ENCODE measurements around the gene OXCT1. TPM values are rescaled to one million over a fixed set of nuclear protein-coding genes. Genes with fewer than 3 reads are reported as not detected.

Gene OXCT1
- total and polyA plus RNA-seq, 9 of the 15 experiments (the other 6 are each of a cell fraction or from before 2014, with no cell fraction given): 24.7 to 61.2 (median 41.9) TPM

DNA sequence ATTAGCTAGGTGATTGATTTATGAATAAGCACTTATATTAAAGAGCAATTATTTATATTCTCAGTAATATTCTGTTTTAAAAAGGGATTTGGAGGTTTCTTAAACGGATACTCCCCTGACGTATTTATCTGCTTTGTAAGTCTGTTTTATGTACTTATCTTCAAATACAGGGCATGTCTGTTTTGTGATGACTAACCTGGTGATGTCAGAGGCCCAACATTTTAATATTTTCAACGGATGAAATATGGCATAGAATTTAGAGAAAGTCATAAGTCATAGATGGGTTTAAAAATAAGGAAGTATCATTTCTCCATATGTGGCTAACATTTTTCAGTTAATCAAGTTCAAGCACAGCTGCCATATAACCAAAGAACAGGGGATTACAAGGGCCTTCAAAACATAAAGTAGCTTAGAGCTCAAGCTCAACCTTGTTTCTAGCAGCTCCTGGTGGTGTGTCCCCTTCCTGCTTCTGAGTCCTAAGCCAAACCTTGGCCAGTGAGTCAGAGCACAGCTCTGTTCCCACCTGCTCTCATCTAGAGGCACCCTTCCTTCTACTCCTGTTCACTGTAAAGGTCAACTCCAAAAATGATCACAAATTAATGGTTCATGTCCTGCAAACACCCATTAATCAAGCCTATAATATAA, 131.4 kb downstream of the OXCT1 start (continued):
- TF ChIP-seq ZNF696 (CRISPR knock-in tag; conservative IDR thresholded peaks at IDR 0.05): no peak
- TF ChIP-seq CHD4 (IDR thresholded peaks at IDR 0.05; ENCODE audit: insufficient read depth, insufficient replicate concordance, low read depth, low read length, poor library complexity, severe bottlenecking): no peak

DNA sequence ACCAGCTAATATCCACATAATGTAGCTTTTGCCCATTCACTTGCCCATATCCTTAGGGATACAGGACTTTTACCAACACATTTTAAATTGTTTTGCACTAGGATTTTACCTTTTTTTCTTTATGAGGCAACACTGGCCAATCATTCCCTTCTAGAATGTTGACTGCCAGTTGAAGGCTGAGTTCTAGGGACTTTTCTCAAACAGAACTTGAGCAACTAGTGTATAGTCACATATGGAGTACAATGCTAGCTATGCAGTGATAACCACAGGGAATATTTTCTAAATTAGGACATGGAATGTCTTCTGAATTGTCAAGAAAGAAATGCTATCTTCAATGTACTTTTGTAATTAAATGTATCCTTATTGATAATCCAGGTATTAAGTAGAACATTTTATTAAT, 133.6 kb downstream of the OXCT1 start:
- H3K9me3 ChIP-seq (replicated peaks; ENCODE audit: control insufficient read depth, insufficient read depth, low read depth, low read length): no peaks in the 10 kb centered on the region
- H3K27me3 ChIP-seq (ENCODE audit: control insufficient read depth in 2 of 2, insufficient read depth in 2 of 2, low read length in 2 of 2): no peaks in the 10 kb centered on the region
- H3K9ac ChIP-seq (ENCODE audit: insufficient read depth in 1 of 2, low read depth in 2 of 2, low read length in 2 of 2): no peak overlapping the region
- no peaks in the 10 kb centered on the region for H3K9me1 ChIP-seq (ENCODE audit: control insufficient read depth, insufficient read depth, low read length)
- no peak overlapping the region for H3K4me3 ChIP-seq
- no peaks in the 10 kb centered on the region; a peak in 2 of 5 replicates for H3K4me1 ChIP-seq (replicated peaks in 1 of 2; ENCODE audit: control insufficient read depth in 2 of 2, insufficient read depth in 2 of 2, low read length in 2 of 2)
- no peak overlapping the region for H2AFZ ChIP-seq (ENCODE audit: low read depth, low read length)
- no peak for DNase-seq (ENCODE audit: extremely low read depth in 1 of 4, low spot score in 3 of 4)
- no TSS peak for BruUV-seq (replicated peaks)
- H3K79me2 ChIP-seq (ENCODE audit: control insufficient read depth, insufficient read depth, low read length): no peaks in the 10 kb centered on the region
- TF ChIP-seq IRF9 (tag; IDR thresholded peaks at IDR 0.05) (no peak), ZNF280A (IDR thresholded peaks at IDR 0.05; ENCODE audit: low read depth, partially characterized antibody) (no peak), ZNF133 (CRISPR knock-in tag; IDR thresholded peaks at IDR 0.05) (no peak)
- H3K4me2 ChIP-seq (ENCODE audit: insufficient read depth, low read length): no peak overlapping the region
- in situ Hi-C loops (cut with MboI) (no loop called here), intact Hi-C loops (cut with micrococcal nuclease) (no loop called here)
- ChIA-PET CTCF (ENCODE audit: low intra/inter-chr PET ratio) (no interaction called here), POLR2A (no interaction called here)
- no peak for ATAC-seq
- H3K27ac ChIP-seq (ENCODE audit: extremely low read depth, low read depth, low read length): no peak overlapping the region
- FAIRE-seq: no peak
- H3K36me3 ChIP-seq (ENCODE audit: control insufficient read depth, insufficient read depth, low read length): peaks cover 29% of the 10 kb centered on the region
- H4K20me1 ChIP-seq (replicated peaks; ENCODE audit: control insufficient read depth, insufficient read depth, low read length): no peaks in the 10 kb centered on the region

Measured in K562 (cell line).